ENCODE data around the gene TNRC6B.

DNA sequence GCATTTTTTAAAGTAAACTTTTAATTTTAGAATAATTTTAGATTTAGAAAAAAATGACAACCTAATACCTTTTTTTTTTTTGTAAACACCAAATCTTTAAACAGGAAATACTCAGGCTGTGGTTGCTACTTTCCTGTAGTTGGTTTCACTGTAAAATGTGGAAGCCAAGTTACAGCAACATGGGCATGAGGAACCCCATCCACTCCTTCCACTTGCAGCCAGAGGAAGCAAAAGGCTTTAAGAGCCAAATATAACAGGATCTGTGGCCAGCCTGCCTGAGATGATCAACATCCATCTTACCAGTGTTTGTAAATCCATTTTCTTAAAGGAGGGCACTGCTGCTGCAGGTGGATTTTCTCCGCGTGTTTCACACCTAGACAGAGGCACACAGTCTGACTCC, 66.2 kb downstream of the TNRC6B start:
- TF ChIP-seq CTCF (conservative IDR thresholded peaks at IDR 0.05 in 1 of 2, IDR thresholded peaks at IDR 0.05 in 1 of 2; ENCODE audit: extremely low read depth in 1 of 2, insufficient read depth in 1 of 2, low read depth in 1 of 2, low read length in 2 of 2) (no peak), EZH2 (IDR thresholded peaks at IDR 0.05; ENCODE audit: borderline replicate concordance, low read length) (no peak)

All from mammary epithelial cell (primary cell).